GM21737 (cell line): Measurements from ENCODE around the gene RALGAPA2.

Source experiments
- ATAC-seq: cut with Tn5 transposase; IDR thresholded peaks from one replicate; pipeline ENCODE4 v1.9.1; 2021; ENCODE audit warnings: mild to moderate bottlenecking, moderate library complexity; ENCODE audit not compliant: unreplicated experiment

The RALGAPA2 gene

DNA sequence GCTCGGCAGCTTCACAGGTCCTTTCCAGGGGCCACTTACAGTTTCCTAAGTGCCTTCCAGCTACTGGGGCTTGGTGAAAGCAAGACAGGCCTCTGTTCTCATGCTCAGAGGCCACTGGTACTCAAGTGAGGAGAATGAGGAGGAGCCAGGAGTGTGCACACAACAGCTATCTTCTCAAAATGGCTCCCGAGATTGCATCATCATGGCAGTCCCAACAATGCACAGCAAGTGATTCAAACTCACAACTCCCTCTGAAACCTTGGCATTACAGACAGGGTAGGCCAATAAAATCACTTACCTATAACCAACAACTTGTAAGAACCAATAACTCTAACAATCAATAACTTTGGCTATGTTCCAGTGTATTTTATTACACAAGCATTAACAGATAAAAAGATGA is 77.4 kb downstream of the RALGAPA2 start:
- ATAC-seq, result no peak

DNA sequence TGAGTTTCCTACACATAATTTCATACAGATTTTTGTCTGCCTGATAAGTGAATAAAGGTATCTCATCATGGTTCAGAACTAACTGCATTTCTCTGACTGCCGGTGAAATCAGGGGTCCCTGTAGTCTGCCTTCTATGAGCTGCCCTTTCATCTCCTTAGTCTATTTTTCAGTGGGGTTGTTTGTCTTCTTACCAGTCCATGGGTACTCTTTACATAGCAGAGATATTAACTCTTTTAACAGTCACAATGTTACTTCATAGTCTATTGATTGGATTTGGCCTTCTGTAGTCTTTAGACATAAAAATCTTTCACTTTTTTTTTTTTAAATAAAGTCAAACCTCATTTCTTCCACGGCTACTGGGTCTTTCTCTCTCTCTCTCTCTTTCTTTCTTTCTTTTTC is 79.8 kb downstream of the RALGAPA2 start:
- no peak for ATAC-seq

DNA sequence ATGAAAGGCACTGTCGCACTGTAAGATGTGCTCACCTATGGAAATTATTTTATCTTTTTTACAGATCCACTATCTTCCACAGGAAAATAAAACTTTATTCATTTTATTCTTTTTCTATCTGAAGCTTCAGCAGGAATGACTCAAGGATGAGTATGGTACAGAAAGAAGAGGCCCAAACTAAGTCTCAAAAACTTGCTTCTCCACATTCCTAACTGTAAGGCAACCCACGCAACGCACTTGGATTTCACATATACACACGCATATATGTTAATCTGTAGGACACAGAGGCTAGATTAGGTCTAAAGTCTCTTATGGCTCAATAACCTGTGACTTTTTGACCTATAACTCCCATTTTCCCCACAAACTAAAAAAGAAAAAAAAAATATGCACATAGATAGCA is 81.9 kb downstream of the RALGAPA2 start:
- ATAC-seq, result no peak

DNA sequence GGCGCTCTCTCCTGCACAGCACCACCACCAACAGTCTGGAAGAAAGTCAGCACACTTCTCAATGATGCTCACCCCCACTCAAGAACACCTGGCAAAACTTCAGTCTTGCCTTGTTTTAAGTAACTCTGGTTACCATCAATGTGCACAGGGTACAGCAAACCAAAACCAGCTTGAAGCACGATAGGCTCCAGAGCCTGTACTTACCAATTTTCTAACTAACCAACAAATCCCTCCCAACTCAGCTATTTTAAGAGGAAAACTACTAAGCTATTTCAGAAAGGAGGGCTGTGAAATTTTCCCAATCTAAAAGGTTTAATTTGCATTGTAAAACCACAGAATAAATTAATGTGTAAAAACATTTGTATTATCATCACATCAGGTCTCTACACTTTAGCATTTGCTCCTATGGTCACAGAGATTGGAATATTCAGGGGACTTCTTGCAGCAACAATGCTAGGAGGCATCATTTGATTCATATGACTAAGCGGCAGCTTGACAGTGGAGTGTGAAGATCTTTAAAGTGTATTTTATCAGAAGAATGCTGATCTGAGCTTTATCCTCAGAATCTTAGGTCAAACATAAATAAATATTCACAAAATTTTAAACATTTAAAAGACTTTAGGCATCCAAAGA is 82.8 kb downstream of the RALGAPA2 start:
- ATAC-seq, result no peak

DNA sequence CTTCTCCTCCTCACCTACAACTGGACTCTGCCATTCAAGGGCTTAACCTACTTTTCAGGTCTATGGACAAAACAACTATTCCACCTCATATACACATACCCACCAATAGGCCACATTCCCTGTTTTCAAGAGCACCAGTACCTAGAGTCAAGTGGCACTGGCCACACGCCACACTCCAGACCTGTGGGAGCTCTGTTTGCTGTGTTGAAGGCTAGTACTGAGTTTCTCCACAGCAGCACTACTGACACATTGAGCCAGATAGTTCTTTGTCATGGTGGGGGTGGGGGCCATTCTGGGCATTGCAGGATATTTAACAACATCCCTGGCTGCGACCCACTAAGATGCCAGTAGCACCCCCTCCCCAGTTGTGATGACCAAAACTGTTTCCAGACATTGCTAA is 84.1 kb downstream of the RALGAPA2 start:
- no peak for ATAC-seq

DNA sequence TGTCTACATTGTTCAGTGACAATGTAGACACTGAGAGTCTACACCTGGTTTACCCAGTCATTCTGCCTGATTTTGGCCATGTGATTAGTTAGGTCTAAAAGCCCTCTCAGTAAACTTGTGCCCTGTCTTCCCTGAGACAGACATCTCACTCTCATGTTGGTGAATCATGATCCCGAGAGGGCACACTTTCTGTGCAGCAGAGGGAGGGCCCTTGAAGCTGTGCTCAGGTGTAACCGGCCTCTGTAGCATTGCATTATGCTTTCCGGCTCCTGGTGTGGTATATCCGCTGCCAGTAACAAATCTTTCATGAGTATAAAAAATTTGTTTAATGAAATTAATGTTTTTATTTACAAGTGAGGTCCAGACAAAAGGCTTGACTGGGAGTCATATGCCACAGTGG is 85.0 kb downstream of the RALGAPA2 start:
- no peak for ATAC-seq

DNA sequence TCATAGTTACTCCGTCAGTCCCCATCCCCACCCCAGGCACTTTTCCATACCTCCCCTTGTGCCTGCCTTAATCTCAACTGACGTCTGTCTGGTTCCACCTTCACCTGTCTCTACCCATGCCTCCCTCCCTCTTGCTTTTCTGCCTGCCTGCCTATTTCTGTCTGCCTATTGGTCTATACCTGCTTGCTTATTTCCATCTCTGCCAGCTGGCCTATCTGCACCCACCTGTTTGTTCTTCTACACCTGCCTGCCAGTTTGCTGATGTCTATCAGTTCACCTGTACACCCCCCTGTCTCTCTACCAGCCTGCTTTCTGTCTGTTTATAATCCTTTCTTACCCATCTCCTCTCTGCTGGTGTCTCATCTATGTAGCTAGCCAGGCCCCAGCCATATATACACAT is 87.5 kb downstream of the RALGAPA2 start:
- ATAC-seq, result no peak

DNA sequence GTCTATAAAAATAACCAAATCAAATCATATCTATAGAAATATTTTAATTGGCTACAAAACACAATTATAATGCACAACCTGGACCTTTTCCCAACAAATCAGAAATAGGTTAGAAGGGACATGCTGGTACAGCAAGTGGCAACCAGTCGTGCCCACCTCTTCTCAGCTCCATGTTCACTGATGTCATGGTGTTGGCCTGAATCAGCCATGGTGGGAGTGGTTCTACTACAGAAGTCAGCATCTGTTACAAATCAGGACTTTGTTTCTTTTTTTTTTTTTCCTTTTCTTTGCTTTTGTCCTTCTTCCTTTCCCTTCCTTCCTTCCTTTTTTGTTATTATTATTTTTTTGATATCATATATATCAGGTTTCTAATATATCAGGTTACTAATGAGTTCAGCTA is 91.2 kb downstream of the RALGAPA2 start:
- no peak for ATAC-seq

DNA sequence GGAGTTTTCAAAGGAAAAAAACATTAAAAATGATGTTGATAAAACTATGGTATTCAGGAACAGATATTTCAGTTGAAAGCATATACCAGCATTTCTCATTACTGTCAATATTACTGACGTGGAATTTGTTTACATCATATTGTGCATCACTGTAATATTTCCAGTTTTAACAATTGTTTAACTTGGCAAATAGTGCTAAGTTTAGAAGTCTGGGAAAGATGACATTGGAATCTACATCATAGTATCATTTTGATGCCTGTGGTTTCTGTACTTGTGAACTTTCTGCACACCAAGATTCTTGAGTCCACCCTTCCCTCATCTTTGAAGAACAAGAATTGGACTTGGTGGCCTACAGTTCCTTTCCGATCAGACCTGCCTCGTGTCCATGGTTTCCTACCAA is 98.1 kb downstream of the RALGAPA2 start:
- ATAC-seq, result no peak

DNA sequence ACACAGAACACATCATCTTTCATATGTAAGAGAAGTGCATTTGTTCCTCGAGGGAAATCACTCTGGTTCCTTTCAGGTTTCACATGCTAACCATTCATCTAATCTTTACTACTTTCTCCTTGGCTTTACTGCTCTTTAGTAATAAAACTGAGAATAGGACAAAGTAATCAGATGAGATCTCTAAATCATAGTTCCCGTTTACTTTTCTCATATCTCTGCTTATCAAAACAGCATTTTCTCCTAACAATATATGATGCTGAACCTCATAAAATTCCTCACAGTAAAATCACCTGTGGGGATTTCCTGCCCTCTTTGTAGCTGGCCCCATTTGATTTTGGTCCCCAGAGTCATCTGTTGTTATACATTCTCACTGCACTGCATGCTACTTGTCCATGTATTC is 100.2 kb downstream of the RALGAPA2 start:
- ATAC-seq, result no peak

DNA sequence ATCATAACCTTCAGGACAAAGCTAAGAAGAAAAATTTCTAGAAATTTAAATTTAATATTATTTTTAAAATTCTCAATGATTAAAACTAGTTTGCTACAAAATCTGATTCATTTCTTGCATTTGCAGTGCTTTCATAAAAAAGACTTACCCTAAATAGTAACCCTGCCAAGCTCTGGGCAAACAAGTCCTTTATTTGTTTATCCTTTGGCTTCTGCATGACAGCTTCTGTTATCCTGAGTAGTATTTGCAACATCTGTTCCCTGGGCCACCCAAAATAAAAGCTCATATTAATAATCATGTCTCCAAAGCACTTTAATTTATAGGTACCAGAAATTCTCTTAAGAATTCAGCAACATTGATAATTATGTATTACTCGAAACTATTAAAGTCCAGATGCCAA is 101.3 kb downstream of the RALGAPA2 start:
- no peak for ATAC-seq

DNA sequence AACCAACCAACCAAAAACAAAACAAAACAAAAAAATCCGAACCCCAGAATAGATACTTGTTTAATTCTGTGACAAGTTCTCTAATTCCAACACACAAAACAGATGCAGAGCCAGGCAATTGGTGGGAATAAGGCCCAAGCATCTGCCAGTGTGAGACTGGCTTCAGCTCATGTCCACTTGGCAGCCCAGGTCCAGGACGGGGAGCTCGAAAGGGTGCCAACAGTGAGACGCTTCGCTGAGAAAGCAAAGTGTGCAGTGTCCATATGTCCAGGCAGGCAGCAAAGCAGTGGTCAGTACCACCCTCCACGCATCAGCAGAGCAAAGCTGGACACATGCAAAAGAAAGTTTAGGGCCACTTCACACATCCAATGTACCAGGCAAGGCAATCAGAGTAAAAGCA is 102.9 kb downstream of the RALGAPA2 start:
- no peak for ATAC-seq

DNA sequence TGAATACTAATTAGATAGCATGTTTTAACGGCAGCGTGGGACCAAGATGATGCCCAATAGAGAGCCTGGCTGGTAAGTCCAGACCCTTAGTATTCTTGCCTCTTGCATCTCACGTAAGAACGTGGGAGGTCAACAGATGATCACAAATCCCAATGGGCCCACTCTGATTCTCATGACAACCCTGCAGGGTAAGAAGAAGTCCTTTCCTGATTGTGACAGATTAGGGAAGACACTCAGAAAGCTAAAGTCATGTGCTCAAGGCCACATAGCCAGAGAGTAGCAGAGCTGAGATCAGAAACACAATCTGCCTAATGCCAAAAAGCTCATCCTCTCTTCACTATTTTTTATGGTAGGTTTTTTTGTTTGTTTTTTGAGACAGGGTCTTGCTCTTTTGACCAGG is 103.8 kb downstream of the RALGAPA2 start:
- no peak for ATAC-seq

DNA sequence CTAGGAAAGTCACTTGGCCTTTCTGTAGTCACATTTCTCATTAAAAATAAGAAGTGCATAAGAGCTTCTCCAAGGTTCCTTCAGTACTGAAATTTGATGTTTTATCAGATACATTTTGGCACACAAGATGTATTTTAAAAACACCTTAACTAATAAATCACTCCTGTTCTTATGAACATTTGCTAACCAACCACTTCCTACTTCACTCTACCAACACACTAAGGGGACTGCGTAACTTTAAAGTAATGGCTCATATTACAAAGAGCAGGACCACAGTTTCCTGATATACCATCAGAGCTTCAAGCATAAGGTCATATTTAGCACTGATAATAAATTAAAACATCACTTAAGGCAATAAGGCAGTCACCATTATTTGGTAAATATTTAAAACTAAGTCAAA is 104.4 kb downstream of the RALGAPA2 start:
- no peak for ATAC-seq

DNA sequence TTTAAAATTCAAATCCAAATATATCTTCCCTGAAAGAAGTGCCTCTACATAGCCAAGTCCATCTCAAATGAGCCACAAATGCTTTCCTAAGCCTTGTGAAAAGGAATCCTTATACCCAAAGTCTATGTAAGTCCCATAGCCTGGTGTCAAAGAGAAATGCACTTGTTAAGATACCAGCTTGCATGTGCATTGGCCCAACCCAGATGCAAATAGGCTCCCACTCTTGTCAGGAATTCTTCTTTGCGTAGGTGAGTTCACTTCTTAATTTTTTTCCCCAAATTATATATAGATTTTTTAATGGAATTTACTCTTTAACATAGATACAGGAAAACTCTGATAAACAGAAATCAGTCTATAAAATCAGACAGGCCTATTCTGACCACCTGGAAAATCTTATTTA is 105.6 kb downstream of the RALGAPA2 start:
- no peak for ATAC-seq

DNA sequence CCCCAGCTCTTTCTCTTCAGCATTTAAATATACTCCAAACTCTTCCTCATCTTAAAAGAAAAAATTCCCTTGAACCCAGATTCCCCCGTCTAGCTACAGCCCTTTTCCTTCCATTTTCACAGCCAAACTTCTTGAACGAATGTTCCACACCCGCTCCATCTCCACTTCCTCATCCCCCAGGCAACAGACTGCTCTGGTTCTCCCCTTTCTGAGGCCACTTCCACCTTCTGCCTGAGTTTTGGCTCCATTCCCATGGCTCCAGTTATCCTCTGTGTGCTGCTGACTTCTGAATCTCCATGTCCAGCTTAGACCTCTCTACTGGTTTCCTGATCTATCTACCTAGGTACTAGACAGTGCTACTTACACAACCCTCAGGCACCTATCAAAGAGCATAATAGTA is 106.4 kb downstream of the RALGAPA2 start:
- ATAC-seq, result no peak

DNA sequence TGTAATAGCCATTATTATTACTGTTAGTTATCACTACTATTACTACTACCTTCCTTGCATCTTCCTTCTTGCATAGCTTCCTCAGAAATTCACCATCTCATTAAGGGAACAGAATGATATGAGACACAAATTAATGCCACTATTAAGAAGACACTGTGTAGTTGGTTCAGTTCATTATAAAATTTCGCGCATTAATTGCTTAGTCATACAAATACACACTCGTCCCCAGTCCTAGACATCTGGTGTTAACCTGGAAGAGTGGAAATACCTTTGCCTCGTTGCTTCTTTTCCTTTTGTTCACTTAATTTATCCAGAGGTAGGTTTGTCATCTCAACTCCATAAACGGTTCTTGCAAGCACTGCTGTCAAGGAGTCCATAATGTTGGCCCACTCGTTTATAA is 107.5 kb downstream of the RALGAPA2 start:
- ATAC-seq, result no peak

DNA sequence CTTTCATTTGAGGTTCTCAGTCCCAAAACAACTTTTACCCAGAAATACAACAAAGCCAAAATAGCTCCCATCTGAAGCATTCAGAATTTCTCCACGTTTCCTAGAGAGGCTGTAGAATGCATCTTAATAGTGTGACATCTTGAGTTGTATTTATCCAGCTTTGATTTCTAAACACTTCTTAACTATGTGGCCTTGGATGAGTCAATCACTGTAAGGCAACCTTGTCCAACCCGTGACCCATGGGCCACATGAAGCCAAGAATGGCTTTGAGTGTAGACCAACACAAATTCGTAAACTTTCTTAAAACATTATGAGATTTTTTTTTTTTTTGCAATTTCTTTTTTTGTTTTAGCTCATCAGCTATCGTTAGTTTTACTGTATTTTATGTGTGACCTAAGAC is 108.1 kb downstream of the RALGAPA2 start:
- ATAC-seq, result no peak

DNA sequence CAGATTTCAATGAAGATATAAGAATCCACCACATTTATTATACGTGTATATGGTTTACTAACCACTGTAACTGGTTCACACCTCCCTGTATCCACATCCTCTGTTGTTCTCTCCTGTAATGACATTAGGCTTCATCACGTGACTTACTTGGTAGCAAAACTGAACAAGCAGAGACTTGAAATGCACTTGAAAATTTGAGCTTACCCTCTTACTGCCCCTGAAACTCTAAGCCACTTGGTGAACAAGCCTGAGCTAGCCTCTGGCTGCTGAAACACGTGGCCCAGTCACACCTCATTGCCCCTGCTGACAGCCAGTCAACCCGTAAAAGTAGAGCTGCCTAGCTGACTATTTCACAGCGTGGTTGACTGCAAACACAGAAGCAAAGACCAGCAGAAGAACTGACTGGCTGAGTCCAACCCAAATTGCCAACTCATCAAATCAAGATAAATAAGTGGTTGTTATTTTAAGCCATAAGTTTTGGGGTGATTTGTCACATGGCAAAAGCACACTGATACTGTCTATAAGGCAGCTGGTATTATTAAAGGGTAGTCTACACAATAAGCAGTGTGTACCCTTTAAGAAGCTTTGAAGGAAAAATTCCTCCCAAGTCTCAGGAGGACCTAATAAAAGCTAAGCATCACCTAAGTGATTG is 109.0 kb downstream of the RALGAPA2 start:
- peak; percentile 97 for ATAC-seq

DNA sequence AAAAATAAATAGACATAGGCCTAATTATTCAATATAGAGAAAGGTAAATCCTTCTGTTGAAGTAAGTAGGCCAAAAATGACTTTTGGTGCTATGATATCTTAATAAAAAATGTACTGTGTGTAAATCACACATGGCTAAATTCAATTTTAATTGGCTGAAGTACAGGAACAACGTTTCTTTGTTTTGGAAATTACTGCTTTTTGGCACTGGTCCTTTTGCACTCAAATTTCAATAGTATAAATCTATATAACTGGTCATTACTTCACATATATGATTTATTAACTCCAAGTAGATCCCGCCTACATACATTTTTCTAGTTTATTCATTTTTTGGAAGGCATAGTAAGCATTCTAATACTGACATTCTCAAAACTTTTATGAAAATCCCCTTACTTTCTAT is 114.5 kb downstream of the RALGAPA2 start:
- ATAC-seq, result no peak

DNA sequence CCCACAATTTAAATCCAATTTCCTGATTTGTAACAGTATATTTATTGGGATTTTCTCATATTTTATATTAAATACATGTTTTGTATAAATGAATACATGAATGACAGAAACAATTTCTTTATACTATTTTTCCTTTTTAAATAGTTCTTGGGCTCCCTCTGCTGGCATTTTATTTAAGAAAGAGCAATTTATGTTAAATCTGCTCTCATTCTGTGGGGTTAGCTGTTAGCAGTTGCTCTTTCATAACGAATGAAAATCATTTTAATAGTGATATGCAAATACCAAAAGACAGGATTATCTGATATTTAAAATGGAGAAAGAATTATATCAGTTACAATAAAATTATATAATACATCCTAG is 118.3 kb downstream of the RALGAPA2 start:
- ATAC-seq, result no peak

DNA sequence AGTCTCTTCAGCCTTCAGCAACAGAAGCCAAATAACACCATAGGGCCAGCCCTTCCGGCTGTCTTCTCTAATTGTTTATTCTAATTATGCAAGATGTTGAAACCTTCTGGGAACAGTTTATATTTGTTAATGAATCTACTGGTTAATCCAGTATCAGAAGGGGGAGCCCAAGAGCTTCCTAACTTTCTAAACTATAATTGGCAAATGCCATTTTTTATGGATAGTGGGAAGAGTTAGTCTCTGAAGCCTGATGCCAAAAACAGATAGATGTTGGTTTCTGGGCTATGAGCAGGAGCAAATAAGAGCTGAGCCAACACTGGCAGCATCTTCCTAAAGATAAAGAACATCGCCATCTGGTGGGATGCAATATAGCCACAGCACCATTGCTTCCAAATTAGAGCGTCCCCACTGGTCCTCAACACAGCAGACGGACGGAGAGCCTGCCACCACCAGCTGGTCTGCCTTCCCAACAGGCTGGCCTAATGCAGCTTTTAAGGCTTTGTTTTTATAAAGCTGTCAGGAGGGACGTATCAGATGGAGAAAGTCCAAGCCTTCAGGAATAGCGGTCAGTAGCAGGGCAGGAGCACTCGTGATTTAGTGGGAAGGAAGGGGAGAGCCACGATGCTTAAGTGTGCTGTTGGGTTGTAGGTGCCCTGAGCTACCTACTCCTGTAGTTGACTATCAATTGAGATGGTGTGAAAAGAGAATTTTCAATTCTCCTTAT is 118.8 kb downstream of the RALGAPA2 start:
- no peak for ATAC-seq

DNA sequence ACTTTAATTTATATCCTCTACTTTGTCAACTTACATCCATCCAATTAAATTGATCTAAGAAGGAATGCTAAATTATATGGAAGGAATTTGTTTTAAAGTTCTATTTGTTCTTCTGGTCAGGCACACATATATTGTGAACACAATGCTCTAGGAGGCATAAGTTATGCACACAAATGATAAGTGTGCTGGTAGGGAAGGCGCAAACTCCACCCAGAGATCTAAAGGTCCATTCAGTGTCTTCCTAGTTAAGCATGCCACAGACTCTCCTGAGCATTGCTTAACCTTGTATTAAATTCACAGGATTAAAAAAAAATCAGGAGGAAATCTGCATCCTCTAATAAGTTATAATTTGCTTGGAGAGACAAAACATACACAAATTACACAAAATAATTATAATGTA is 127.3 kb downstream of the RALGAPA2 start:
- no peak for ATAC-seq
